ENCODE data around the gene DUS2. TPM values are rescaled to one million over a fixed set of nuclear protein-coding genes. Genes with fewer than 3 reads are reported as not detected.

Gene DUS2
- total and polyA plus RNA-seq, 9 of the 15 experiments (the other 6 are each of a cell fraction or from before 2014, with no cell fraction given) = 5.8 to 22.5 (median 20.6) TPM

DNA sequence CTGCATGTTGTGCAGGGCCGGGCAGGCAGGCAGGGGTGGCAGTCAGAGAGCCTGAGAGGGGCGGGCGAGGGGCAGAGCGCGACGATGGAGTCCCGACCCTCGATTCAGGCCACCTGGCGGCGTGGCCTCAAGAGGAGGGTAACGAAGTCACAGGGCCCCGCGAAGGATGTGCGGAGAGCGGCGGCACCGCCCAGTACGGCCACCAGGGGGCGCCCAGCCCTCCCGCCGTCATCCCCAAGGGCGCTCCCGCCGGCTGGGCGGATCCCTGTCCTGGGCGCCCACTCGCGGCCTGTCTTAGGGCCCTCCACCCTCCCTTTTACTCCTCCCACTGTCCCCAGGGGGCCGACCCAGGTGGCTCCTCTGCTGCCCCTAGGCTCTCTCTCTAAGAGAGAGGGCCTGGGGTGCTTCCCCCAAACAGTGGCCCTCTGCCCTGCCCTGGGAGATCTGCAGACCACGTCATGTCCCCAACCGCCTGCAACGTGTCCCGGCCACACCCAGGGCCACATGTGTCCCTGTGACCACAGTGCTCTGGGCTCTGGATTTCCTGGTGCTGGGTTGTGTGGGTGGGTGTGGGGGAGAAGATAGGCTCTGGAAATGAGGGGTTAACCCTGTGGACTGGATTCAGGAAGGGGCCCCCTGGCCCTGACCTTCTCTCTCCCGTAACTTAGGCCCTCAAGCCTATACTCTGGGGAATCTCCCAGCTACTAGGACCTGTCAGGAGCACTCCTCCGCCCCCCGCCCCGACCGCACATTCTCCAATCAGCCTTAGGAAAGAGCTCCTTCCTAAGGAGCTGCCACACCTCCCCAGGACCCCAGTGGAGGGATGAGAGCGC is 29.7 kb upstream of the DUS2 start (continued):
- TF ChIP-seq, protein P1, sequence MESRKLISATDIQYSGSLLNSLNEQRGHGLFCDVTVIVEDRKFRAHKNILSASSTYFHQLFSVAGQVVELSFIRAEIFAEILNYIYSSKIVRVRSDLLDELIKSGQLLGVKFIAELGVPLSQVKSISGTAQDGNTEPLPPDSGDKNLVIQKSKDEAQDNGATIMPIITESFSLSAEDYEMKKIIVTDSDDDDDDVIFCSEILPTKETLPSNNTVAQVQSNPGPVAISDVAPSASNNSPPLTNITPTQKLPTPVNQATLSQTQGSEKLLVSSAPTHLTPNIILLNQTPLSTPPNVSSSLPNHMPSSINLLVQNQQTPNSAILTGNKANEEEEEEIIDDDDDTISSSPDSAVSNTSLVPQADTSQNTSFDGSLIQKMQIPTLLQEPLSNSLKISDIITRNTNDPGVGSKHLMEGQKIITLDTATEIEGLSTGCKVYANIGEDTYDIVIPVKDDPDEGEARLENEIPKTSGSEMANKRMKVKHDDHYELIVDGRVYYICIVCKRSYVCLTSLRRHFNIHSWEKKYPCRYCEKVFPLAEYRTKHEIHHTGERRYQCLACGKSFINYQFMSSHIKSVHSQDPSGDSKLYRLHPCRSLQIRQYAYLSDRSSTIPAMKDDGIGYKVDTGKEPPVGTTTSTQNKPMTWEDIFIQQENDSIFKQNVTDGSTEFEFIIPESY (CRISPR knock-in tag; IDR thresholded peaks at IDR 0.05) = peak; percentile 73
- TF ChIP-seq, protein P2, sequence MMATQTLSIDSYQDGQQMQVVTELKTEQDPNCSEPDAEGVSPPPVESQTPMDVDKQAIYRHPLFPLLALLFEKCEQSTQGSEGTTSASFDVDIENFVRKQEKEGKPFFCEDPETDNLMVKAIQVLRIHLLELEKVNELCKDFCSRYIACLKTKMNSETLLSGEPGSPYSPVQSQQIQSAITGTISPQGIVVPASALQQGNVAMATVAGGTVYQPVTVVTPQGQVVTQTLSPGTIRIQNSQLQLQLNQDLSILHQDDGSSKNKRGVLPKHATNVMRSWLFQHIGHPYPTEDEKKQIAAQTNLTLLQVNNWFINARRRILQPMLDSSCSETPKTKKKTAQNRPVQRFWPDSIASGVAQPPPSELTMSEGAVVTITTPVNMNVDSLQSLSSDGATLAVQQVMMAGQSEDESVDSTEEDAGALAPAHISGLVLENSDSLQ (IDR thresholded peaks at IDR 0.05) = peak; percentile 25; the same call in 1 of the 2 replicates
- TF ChIP-seq NR2C2 (CRISPR knock-in tag; IDR thresholded peaks at IDR 0.05) (0 out of 2 replicates have a peak, but pooled peaks have one; percentile 30), NR2C2 (tag; IDR thresholded peaks at IDR 0.05) (peak; percentile 56), SMARCC2 (IDR thresholded peaks at IDR 0.05; ENCODE audit: low read depth) (no peak), U2AF1 (optimal IDR thresholded peaks at IDR 0.05; ENCODE audit: low read depth, low read length) (no peak), ZNF143 (CRISPR knock-in tag; IDR thresholded peaks at IDR 0.05) (no peak), ZNF174 (CRISPR knock-in tag; IDR thresholded peaks at IDR 0.05) (0 out of 2 replicates have a peak, but pooled peaks have one; percentile 51), MEF2A (IDR thresholded peaks at IDR 0.05; ENCODE audit: control insufficient read depth, low read depth, low read length) (no peak), ZNF263 (CRISPR knock-in tag; IDR thresholded peaks at IDR 0.05; ENCODE audit: borderline replicate concordance) (peak; percentile 100), ZNF239 (CRISPR knock-in tag; IDR thresholded peaks at IDR 0.05) (peak; percentile 37; the same call in 1 of the 2 replicates), TAF7 (tag; IDR thresholded peaks at IDR 0.05) (peak; percentile 61), ZNF584 (CRISPR knock-in tag; IDR thresholded peaks at IDR 0.05; ENCODE audit: low read depth) (no peak), ILF3 (IDR thresholded peaks at IDR 0.05; ENCODE audit: borderline replicate concordance) (no peak), POLR2B (IDR thresholded peaks at IDR 0.05; ENCODE audit: low read depth, partially characterized antibody) (peak; percentile 60), PML (IDR thresholded peaks at IDR 0.05; ENCODE audit: low read length) (peak; percentile 37; the same call in 1 of the 2 replicates), MAFK (IDR thresholded peaks at IDR 0.05; ENCODE audit: low read length) (no peak)
- TF ChIP-seq, protein P3, sequence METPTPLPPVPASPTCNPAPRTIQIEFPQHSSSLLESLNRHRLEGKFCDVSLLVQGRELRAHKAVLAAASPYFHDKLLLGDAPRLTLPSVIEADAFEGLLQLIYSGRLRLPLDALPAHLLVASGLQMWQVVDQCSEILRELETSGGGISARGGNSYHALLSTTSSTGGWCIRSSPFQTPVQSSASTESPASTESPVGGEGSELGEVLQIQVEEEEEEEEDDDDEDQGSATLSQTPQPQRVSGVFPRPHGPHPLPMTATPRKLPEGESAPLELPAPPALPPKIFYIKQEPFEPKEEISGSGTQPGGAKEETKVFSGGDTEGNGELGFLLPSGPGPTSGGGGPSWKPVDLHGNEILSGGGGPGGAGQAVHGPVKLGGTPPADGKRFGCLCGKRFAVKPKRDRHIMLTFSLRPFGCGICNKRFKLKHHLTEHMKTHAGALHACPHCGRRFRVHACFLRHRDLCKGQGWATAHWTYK (CRISPR knock-in tag; IDR thresholded peaks at IDR 0.05) = peak; percentile 100
- TF ChIP-seq, protein P4, sequence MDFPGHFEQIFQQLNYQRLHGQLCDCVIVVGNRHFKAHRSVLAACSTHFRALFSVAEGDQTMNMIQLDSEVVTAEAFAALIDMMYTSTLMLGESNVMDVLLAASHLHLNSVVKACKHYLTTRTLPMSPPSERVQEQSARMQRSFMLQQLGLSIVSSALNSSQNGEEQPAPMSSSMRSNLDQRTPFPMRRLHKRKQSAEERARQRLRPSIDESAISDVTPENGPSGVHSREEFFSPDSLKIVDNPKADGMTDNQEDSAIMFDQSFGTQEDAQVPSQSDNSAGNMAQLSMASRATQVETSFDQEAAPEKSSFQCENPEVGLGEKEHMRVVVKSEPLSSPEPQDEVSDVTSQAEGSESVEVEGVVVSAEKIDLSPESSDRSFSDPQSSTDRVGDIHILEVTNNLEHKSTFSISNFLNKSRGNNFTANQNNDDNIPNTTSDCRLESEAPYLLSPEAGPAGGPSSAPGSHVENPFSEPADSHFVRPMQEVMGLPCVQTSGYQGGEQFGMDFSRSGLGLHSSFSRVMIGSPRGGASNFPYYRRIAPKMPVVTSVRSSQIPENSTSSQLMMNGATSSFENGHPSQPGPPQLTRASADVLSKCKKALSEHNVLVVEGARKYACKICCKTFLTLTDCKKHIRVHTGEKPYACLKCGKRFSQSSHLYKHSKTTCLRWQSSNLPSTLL (IDR thresholded peaks at IDR 0.05) = no peak
- TF ChIP-seq, protein P5, sequence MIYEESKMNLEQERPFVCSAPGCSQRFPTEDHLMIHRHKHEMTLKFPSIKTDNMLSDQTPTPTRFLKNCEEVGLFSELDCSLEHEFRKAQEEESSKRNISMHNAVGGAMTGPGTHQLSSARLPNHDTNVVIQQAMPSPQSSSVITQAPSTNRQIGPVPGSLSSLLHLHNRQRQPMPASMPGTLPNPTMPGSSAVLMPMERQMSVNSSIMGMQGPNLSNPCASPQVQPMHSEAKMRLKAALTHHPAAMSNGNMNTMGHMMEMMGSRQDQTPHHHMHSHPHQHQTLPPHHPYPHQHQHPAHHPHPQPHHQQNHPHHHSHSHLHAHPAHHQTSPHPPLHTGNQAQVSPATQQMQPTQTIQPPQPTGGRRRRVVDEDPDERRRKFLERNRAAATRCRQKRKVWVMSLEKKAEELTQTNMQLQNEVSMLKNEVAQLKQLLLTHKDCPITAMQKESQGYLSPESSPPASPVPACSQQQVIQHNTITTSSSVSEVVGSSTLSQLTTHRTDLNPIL (CRISPR knock-in tag; IDR thresholded peaks at IDR 0.05) = no peak
